ENCODE data around the gene SHKBP1. TPM values are rescaled to one million over a fixed set of nuclear protein-coding genes. Genes with fewer than 3 reads are reported as not detected.

Gene SHKBP1
- total and polyA plus RNA-seq, 2 of the 8 experiments (the other 6 are each of a cell fraction or from before 2014, with no cell fraction given): 74.6 to 98.8 TPM

GRCh38 chr19:40619333-40620160 is 42.9 kb downstream of the SHKBP1 start:
- H3K9ac ChIP-seq (replicated peaks in 1 of 4; ENCODE audit: extremely low read depth in 1 of 4, low read depth in 3 of 4, low read length in 3 of 4): no peak overlapping the region
- H4K5ac ChIP-seq (ENCODE audit: insufficient read length, low read depth, low read length): no peak overlapping the region
- H2BK120ac ChIP-seq (replicated peaks; ENCODE audit: low read depth, low read length): no peak overlapping the region
- peaks cover 2 to 4% of the 10 kb centered on the region in 2 experiments for H4K20me1 ChIP-seq (replicated peaks in 1 of 2; ENCODE audit: control insufficient read depth in 1 of 2, insufficient read depth in 2 of 2, low read length in 2 of 2)
- POLR2A ChIA-PET (ENCODE audit: partially characterized antibody): interaction anchor here (0.6 to 1.7 kb wide), 4 partner anchors 10 to 852 kb away, joined by 3 to 5 read pairs (median 4); no protein-coding TSS in a partner anchor
- H3K9me3 ChIP-seq (ENCODE audit: insufficient read depth in 2 of 2, low read depth in 1 of 2, low read length in 1 of 2): no peaks in the 10 kb centered on the region
- H3K4me3 ChIP-seq (ENCODE audit: extremely low read depth in 1 of 4, insufficient read depth in 2 of 4, low read depth in 3 of 4, low read length in 4 of 4): no peak overlapping the region
- no peak overlapping the region for H3K14ac ChIP-seq (ENCODE audit: insufficient read length)
- no peak overlapping the region for H4K91ac ChIP-seq (replicated peaks; ENCODE audit: insufficient read length, low read length)
- no peak overlapping the region for H2AK5ac ChIP-seq (ENCODE audit: low read depth, low read length)
- H3K23me2 ChIP-seq (ENCODE audit: low read depth, low read length): peaks cover 2% of the 10 kb centered on the region; the same call in 1 of the 2 replicates
- no peak for FAIRE-seq
- no peak for DNase-seq (ENCODE audit: low read depth in 1 of 2, low spot score in 2 of 2)
- H2BK20ac ChIP-seq (ENCODE audit: low read length): no peak overlapping the region
- no peak overlapping the region for H3K18ac ChIP-seq (ENCODE audit: extremely low read depth, low read length)
- no peak overlapping the region for H3K56ac ChIP-seq (replicated peaks; ENCODE audit: insufficient read length, low read depth, low read length)
- no peaks in the 10 kb centered on the region for H3K79me2 ChIP-seq (ENCODE audit: control insufficient read depth in 1 of 2, insufficient read depth in 2 of 2, low read length in 2 of 2)
- H3K79me1 ChIP-seq (ENCODE audit: low read depth, low read length): no peaks in the 10 kb centered on the region
- H3K27ac ChIP-seq (ENCODE audit: low read depth, low read length): no peak overlapping the region
- H2AFZ ChIP-seq (ENCODE audit: low read length): no peak overlapping the region
- no peak overlapping the region for H3K23ac ChIP-seq (ENCODE audit: insufficient read length)
- H3K4ac ChIP-seq (replicated peaks; ENCODE audit: insufficient read length, low read depth, low read length): no peak overlapping the region
- H2BK5ac ChIP-seq (ENCODE audit: low read depth, low read length): no peak overlapping the region
- no peak for TF ChIP-seq SP1 (IDR thresholded peaks at IDR 0.05; ENCODE audit: low read depth, low read length)
- TF ChIP-seq KDM5A (IDR thresholded peaks at IDR 0.05; ENCODE audit: low read length): no peak
- TF ChIP-seq KDM1A (IDR thresholded peaks at IDR 0.05; ENCODE audit: borderline replicate concordance, low read length): no peak
- no peak for TF ChIP-seq TAF7 (optimal IDR thresholded peaks at IDR 0.05; ENCODE audit: borderline replicate concordance, low read depth, low read length)
- no peak for TF ChIP-seq GTF2F1 (IDR thresholded peaks at IDR 0.05; ENCODE audit: borderline replicate concordance, low read depth, low read length)
- no peak for TF ChIP-seq SUZ12 (IDR thresholded peaks at IDR 0.05; ENCODE audit: low read length)
- no peak for TF ChIP-seq KDM4A (IDR thresholded peaks at IDR 0.05; ENCODE audit: low read depth, low read length, severe bottlenecking)
- no peak for TF ChIP-seq TBP (IDR thresholded peaks at IDR 0.05; ENCODE audit: low read depth, low read length)
- peaks cover 3 to 25% (median 14%) of the 10 kb centered on the region in 4 experiments; a peak in 7 of 8 replicates for H3K36me3 ChIP-seq (ENCODE audit: control insufficient read depth in 2 of 4, insufficient read depth in 4 of 4, low read length in 3 of 4)
- peaks cover 0 to 18% (median 8%) of the 10 kb centered on the region in 4 experiments; a peak in 6 of 7 replicates for H3K4me1 ChIP-seq (replicated peaks in 1 of 4; ENCODE audit: control insufficient read depth in 3 of 4, insufficient read depth in 4 of 4, low read length in 3 of 4)
- H2BK15ac ChIP-seq (ENCODE audit: low read length): no peak overlapping the region
- H3K4me2 ChIP-seq (ENCODE audit: insufficient read depth in 1 of 2, low read depth in 2 of 2, low read length in 2 of 2): no peak overlapping the region
- no peak overlapping the region for H4K8ac ChIP-seq (ENCODE audit: extremely low read depth, insufficient read depth, low read length)
- no peak overlapping the region for H2BK12ac ChIP-seq (ENCODE audit: low read depth, low read length)
- H3K27me3 ChIP-seq (replicated peaks in 1 of 4; ENCODE audit: control insufficient read depth in 3 of 4, extremely low read depth in 1 of 4, insufficient read depth in 3 of 4, low read length in 3 of 4): no peaks in the 10 kb centered on the region; a peak in 1 of 7 replicates
- 81% methylated on average over 11 of the region's 11 CpGs; no CpG with 5 or more reads in 1 of the 2 experiments for WGBS, 2 experiments (ENCODE audit: extremely low coverage in 1 of 2, insufficient coverage in 1 of 2, insufficient read length in 1 of 2, insufficient replicate concordance in 2 of 2, low coverage in 1 of 2, low lambda C conversion rate in 2 of 2, missing lambda C conversion rate in 1 of 2)
- CTCF ChIA-PET (ENCODE audit: partially characterized antibody): interaction anchor here (0.6 to 3.2 kb wide), 3 partner anchors 14 to 1134 kb away, joined by 3 to 29 read pairs (median 5); no protein-coding TSS in a partner anchor
